Measurements from ENCODE around the gene CDYL.

CDYL gene

GRCh38 chr6:4903751-4904370, 127.7 kb downstream of the CDYL start:
- Histone ChIP-seq H3K4me2 (ENCODE audit: low read length) (no peak overlapping the region), H3K4me1 (ENCODE audit: control insufficient read depth, insufficient read depth, low read length) (peaks cover 16% of the 10 kb centered on the region), H3K9me3 (replicated peaks; ENCODE audit: low read length) (no peaks in the 10 kb centered on the region), H3K36me3 (ENCODE audit: insufficient read depth, low read length) (peaks cover 6% of the 10 kb centered on the region), H3K4me3 (ENCODE audit: low read length) (no peak overlapping the region), H3K27me3 (ENCODE audit: control insufficient read depth, insufficient read depth, low read length) (no peaks in the 10 kb centered on the region), H3K9ac (ENCODE audit: low read depth, low read length) (no peak overlapping the region)

GRCh38 chr6:4904461-4905025, 128.3 kb downstream of the CDYL start:
- Histone ChIP-seq H3K27me3 (ENCODE audit: control insufficient read depth, insufficient read depth, low read length) (no peaks in the 10 kb centered on the region), H3K9ac (ENCODE audit: low read depth, low read length) (no peak overlapping the region), H3K4me1 (ENCODE audit: control insufficient read depth, insufficient read depth, low read length) (peaks cover 16% of the 10 kb centered on the region), H3K4me2 (ENCODE audit: low read length) (no peak overlapping the region), H3K36me3 (ENCODE audit: insufficient read depth, low read length) (peaks cover 6% of the 10 kb centered on the region), H3K9me3 (replicated peaks; ENCODE audit: low read length) (no peaks in the 10 kb centered on the region), H3K4me3 (ENCODE audit: low read length) (no peak overlapping the region)

- Histone ChIP-seq H3K9me3 (replicated peaks; ENCODE audit: low read length) (no peaks in the 10 kb centered on the region), H3K4me1 (ENCODE audit: control insufficient read depth, insufficient read depth, low read length) (peaks cover 16% of the 10 kb centered on the region), H3K4me3 (ENCODE audit: low read length) (no peak overlapping the region), H3K36me3 (ENCODE audit: insufficient read depth, low read length) (peaks cover 6% of the 10 kb centered on the region), H3K4me2 (ENCODE audit: low read length) (no peak overlapping the region), H3K27me3 (ENCODE audit: control insufficient read depth, insufficient read depth, low read length) (no peaks in the 10 kb centered on the region), H3K9ac (ENCODE audit: low read depth, low read length) (no peak overlapping the region)
These were observed 129.6 kb downstream of the CDYL start for GRCh38 chr6:4905826-4906225.

- H3K36me3 ChIP-seq (ENCODE audit: insufficient read depth, low read length) = peaks cover 6% of the 10 kb centered on the region
- peaks cover 16% of the 10 kb centered on the region for H3K4me1 ChIP-seq (ENCODE audit: control insufficient read depth, insufficient read depth, low read length)
- peak overlapping the region; percentile 39 for H3K4me2 ChIP-seq (ENCODE audit: low read length)
- H3K9ac ChIP-seq (ENCODE audit: low read depth, low read length) = no peak overlapping the region
- no peaks in the 10 kb centered on the region for H3K27me3 ChIP-seq (ENCODE audit: control insufficient read depth, insufficient read depth, low read length)
- H3K4me3 ChIP-seq (ENCODE audit: low read length) = no peak overlapping the region
- no peaks in the 10 kb centered on the region for H3K9me3 ChIP-seq (replicated peaks; ENCODE audit: low read length)
These were observed 130.4 kb downstream of the CDYL start for GRCh38 chr6:4906293-4907276.

GRCh38 chr6:4907602-4908001, 131.4 kb downstream of the CDYL start:
- Histone ChIP-seq H3K4me2 (ENCODE audit: low read length) (no peak overlapping the region), H3K4me1 (ENCODE audit: control insufficient read depth, insufficient read depth, low read length) (peaks cover 16% of the 10 kb centered on the region), H3K9ac (ENCODE audit: low read depth, low read length) (no peak overlapping the region), H3K4me3 (ENCODE audit: low read length) (no peak overlapping the region), H3K36me3 (ENCODE audit: insufficient read depth, low read length) (peaks cover 6% of the 10 kb centered on the region), H3K9me3 (replicated peaks; ENCODE audit: low read length) (no peaks in the 10 kb centered on the region), H3K27me3 (ENCODE audit: control insufficient read depth, insufficient read depth, low read length) (no peaks in the 10 kb centered on the region)

GRCh38 chr6:4908062-4908461, 131.9 kb downstream of the CDYL start:
- Histone ChIP-seq H3K4me1 (ENCODE audit: control insufficient read depth, insufficient read depth, low read length) (peaks cover 16% of the 10 kb centered on the region), H3K4me2 (ENCODE audit: low read length) (no peak overlapping the region), H3K9ac (ENCODE audit: low read depth, low read length) (no peak overlapping the region), H3K9me3 (replicated peaks; ENCODE audit: low read length) (no peaks in the 10 kb centered on the region), H3K4me3 (ENCODE audit: low read length) (no peak overlapping the region), H3K27me3 (ENCODE audit: control insufficient read depth, insufficient read depth, low read length) (no peaks in the 10 kb centered on the region), H3K36me3 (ENCODE audit: insufficient read depth, low read length) (peaks cover 6% of the 10 kb centered on the region)

GRCh38 chr6:4909063-4909706, 133.0 kb downstream of the CDYL start:
- Histone ChIP-seq H3K27me3 (ENCODE audit: control insufficient read depth, insufficient read depth, low read length) (no peaks in the 10 kb centered on the region), H3K4me1 (ENCODE audit: control insufficient read depth, insufficient read depth, low read length) (peaks cover 21% of the 10 kb centered on the region), H3K4me2 (ENCODE audit: low read length) (no peak overlapping the region), H3K9ac (ENCODE audit: low read depth, low read length) (no peak overlapping the region), H3K9me3 (replicated peaks; ENCODE audit: low read length) (no peaks in the 10 kb centered on the region), H3K36me3 (ENCODE audit: insufficient read depth, low read length) (peaks cover 6% of the 10 kb centered on the region), H3K4me3 (ENCODE audit: low read length) (no peak overlapping the region)

- H3K9me3 ChIP-seq (replicated peaks; ENCODE audit: low read length) = no peaks in the 10 kb centered on the region
- H3K27me3 ChIP-seq (ENCODE audit: control insufficient read depth, insufficient read depth, low read length) = no peaks in the 10 kb centered on the region
- no peak overlapping the region for H3K4me2 ChIP-seq (ENCODE audit: low read length)
- H3K4me1 ChIP-seq (ENCODE audit: control insufficient read depth, insufficient read depth, low read length) = peaks cover 32% of the 10 kb centered on the region
- no peak overlapping the region for H3K4me3 ChIP-seq (ENCODE audit: low read length)
- peaks cover under 1% of the 10 kb centered on the region for H3K36me3 ChIP-seq (ENCODE audit: insufficient read depth, low read length)
- no peak overlapping the region for H3K9ac ChIP-seq (ENCODE audit: low read depth, low read length)
These were observed 134.0 kb downstream of the CDYL start for GRCh38 chr6:4910037-4910760.

- no peaks in the 10 kb centered on the region for H3K9me3 ChIP-seq (replicated peaks; ENCODE audit: low read length)
- H3K27me3 ChIP-seq (ENCODE audit: control insufficient read depth, insufficient read depth, low read length) = no peaks in the 10 kb centered on the region
- no peak overlapping the region for H3K4me2 ChIP-seq (ENCODE audit: low read length)
- H3K9ac ChIP-seq (ENCODE audit: low read depth, low read length) = no peak overlapping the region
- no peaks in the 10 kb centered on the region for H3K36me3 ChIP-seq (ENCODE audit: insufficient read depth, low read length)
- peaks cover 21% of the 10 kb centered on the region for H3K4me1 ChIP-seq (ENCODE audit: control insufficient read depth, insufficient read depth, low read length)
- no peak overlapping the region for H3K4me3 ChIP-seq (ENCODE audit: low read length)
These were observed 136.4 kb downstream of the CDYL start for GRCh38 chr6:4912559-4912958.

- Histone ChIP-seq H3K36me3 (ENCODE audit: insufficient read depth, low read length) (no peaks in the 10 kb centered on the region), H3K9ac (ENCODE audit: low read depth, low read length) (no peak overlapping the region), H3K9me3 (replicated peaks; ENCODE audit: low read length) (no peaks in the 10 kb centered on the region), H3K4me2 (ENCODE audit: low read length) (peak overlapping the region; percentile 36), H3K27me3 (ENCODE audit: control insufficient read depth, insufficient read depth, low read length) (no peaks in the 10 kb centered on the region), H3K4me1 (ENCODE audit: control insufficient read depth, insufficient read depth, low read length) (peaks cover 16% of the 10 kb centered on the region), H3K4me3 (ENCODE audit: low read length) (no peak overlapping the region)
These were observed 137.7 kb downstream of the CDYL start for GRCh38 chr6:4913705-4914419.
